Subcutaneous abdominal adipose tissue (tissue), 5 donors: Measurements from ENCODE around the gene DLG2.
"Not testable (repeated sequence)": the region's sequence is repeated elsewhere in the genome, so short reads cannot be mapped to it uniquely, and the experiment has no call there.

Experiments used
- H3K27ac ChIP-seq: one replicate; pipeline ENCODE4 v1.7.0; 2013; ENCODE audit warnings: low read depth, mild to moderate bottlenecking, inconsistent platforms, low read length, moderate library complexity
- H3K27me3 ChIP-seq, 5 donors: one replicate each; pipeline ENCODE4 v1.7.0; 2013; ENCODE audit warnings: low read length in 5 of 5, inconsistent platforms in 1 of 5; ENCODE audit not compliant: control insufficient read depth in 5 of 5, insufficient read depth in 4 of 5
- H3K36me3 ChIP-seq, 5 donors: one replicate each; pipeline ENCODE4 v1.7.0; 2013; ENCODE audit warnings: low read length in 5 of 5; ENCODE audit not compliant: control insufficient read depth in 5 of 5, insufficient read depth in 5 of 5
- H3K4me1 ChIP-seq, 5 donors: one replicate each; pipeline ENCODE4 v1.7.0; 2013; ENCODE audit warnings: low read length in 5 of 5, mild to moderate bottlenecking in 3 of 5, moderate library complexity in 1 of 5; ENCODE audit not compliant: control insufficient read depth in 5 of 5, insufficient read depth in 5 of 5
- H3K4me3 ChIP-seq, 5 donors: one replicate each; pipeline ENCODE4 v1.7.0; 2013; ENCODE audit warnings: low read length in 5 of 5, low read depth in 1 of 5
- H3K9ac ChIP-seq, 5 donors: one replicate each; pipeline ENCODE4 v1.7.0; 2013; ENCODE audit warnings: low read length in 5 of 5, mild to moderate bottlenecking in 4 of 5, moderate library complexity in 3 of 5
- H3K9me3 ChIP-seq, 5 donors: one replicate each; pipeline ENCODE4 v1.7.0; 2013; ENCODE audit warnings: low read length in 5 of 5; ENCODE audit not compliant: control insufficient read depth in 5 of 5
- donor health status: healthy.
- donor health status: healthy.
- donor health status: healthy.
- donor health status: healthy.
- donor health status: healthy.

The DLG2 gene

GRCh38 chr11:85385111-85385510 is 242.0 kb downstream of the DLG2 start:
- H3K27me3 ChIP-seq: no peaks in the 10 kb centered on the region
- H3K9me3 ChIP-seq: peaks cover 0 to 20% (median 5%) of the 10 kb centered on the region in 5 donors
- H3K36me3 ChIP-seq: no peaks in the 10 kb centered on the region
- no peak overlapping the region for H3K4me3 ChIP-seq
- H3K4me1 ChIP-seq: no peaks in the 10 kb centered on the region
- no peak overlapping the region for H3K27ac ChIP-seq
- no peak overlapping the region for H3K9ac ChIP-seq

- H3K27ac ChIP-seq: no peak overlapping the region
- H3K36me3 ChIP-seq: no peaks in the 10 kb centered on the region
- no peaks in the 10 kb centered on the region for H3K27me3 ChIP-seq
- H3K9me3 ChIP-seq: peaks cover 2 to 17% (median 5%) of the 10 kb centered on the region in 5 donors
- H3K4me1 ChIP-seq: no peaks in the 10 kb centered on the region
- no peak overlapping the region for H3K4me3 ChIP-seq
- H3K9ac ChIP-seq: no peak overlapping the region
Observed at GRCh38 chr11:85379066-85379465, 248.1 kb downstream of the DLG2 start.

- no peak overlapping the region for H3K27ac ChIP-seq
- no peak overlapping the region for H3K9ac ChIP-seq
- H3K4me3 ChIP-seq: no peak overlapping the region
- no peaks in the 10 kb centered on the region for H3K27me3 ChIP-seq
- H3K9me3 ChIP-seq: peaks cover 0 to 14% (median 3%) of the 10 kb centered on the region in 5 donors
- no peaks in the 10 kb centered on the region for H3K36me3 ChIP-seq
- no peaks in the 10 kb centered on the region for H3K4me1 ChIP-seq
Observed at GRCh38 chr11:85377901-85378300, 249.2 kb downstream of the DLG2 start.

GRCh38 chr11:85359859-85360258 is 267.3 kb downstream of the DLG2 start:
- Histone ChIP-seq H3K4me3 (no peak overlapping the region), H3K36me3 (peaks cover 0 to 4% (median 0%) of the 10 kb centered on the region in 5 donors), H3K27me3 (no peaks in the 10 kb centered on the region), H3K9me3 (no peaks in the 10 kb centered on the region), H3K9ac (no peak overlapping the region), H3K4me1 (no peaks in the 10 kb centered on the region), H3K27ac (no peak overlapping the region)

- peaks cover 0 to 4% (median 0%) of the 10 kb centered on the region in 5 donors for H3K36me3 ChIP-seq
- H3K4me3 ChIP-seq: no peak overlapping the region
- H3K4me1 ChIP-seq: no peaks in the 10 kb centered on the region
- H3K9me3 ChIP-seq: peaks cover 0 to 3% (median 0%) of the 10 kb centered on the region in 5 donors
- H3K27me3 ChIP-seq: no peaks in the 10 kb centered on the region
- no peak overlapping the region for H3K9ac ChIP-seq
- H3K27ac ChIP-seq: no peak overlapping the region
Observed at GRCh38 chr11:85355921-85356320, 271.2 kb downstream of the DLG2 start.

- not testable (repeated sequence) for H3K9me3 ChIP-seq, H3K4me1 ChIP-seq, H3K4me3 ChIP-seq, H3K36me3 ChIP-seq, H3K9ac ChIP-seq, H3K27me3 ChIP-seq, H3K27ac ChIP-seq
Observed at GRCh38 chr11:85349539-85349938, 277.6 kb downstream of the DLG2 start.

GRCh38 chr11:85348945-85349344 is 278.2 kb downstream of the DLG2 start:
- H3K4me1 ChIP-seq: no peaks in the 10 kb centered on the region
- H3K27me3 ChIP-seq: no peaks in the 10 kb centered on the region

GRCh38 chr11:85347291-85347690 is 279.9 kb downstream of the DLG2 start:
- Histone ChIP-seq H3K4me3 (no peak overlapping the region), H3K4me1 (no peaks in the 10 kb centered on the region), H3K9me3 (peaks cover 0 to 7% (median 0%) of the 10 kb centered on the region in 5 donors), H3K27me3 (no peaks in the 10 kb centered on the region), H3K9ac (no peak overlapping the region), H3K27ac (no peak overlapping the region), H3K36me3 (no peaks in the 10 kb centered on the region)

More at GRCh38 chr11:85348945-85349344, 278.2 kb downstream of the DLG2 start:
- Histone ChIP-seq H3K9me3 (peaks cover 0 to 7% (median 0%) of the 10 kb centered on the region in 5 donors), H3K27ac (no peak overlapping the region), H3K36me3 (no peaks in the 10 kb centered on the region), H3K4me3 (no peak overlapping the region), H3K9ac (no peak overlapping the region)

GRCh38 chr11:85346484-85346883 is 280.7 kb downstream of the DLG2 start:
- H3K4me1 ChIP-seq: no peaks in the 10 kb centered on the region
- H3K27ac ChIP-seq: no peak overlapping the region
- peaks cover 2 to 11% (median 3%) of the 10 kb centered on the region in 5 donors for H3K9me3 ChIP-seq
- no peak overlapping the region for H3K9ac ChIP-seq
- no peak overlapping the region for H3K4me3 ChIP-seq
- no peaks in the 10 kb centered on the region for H3K36me3 ChIP-seq
- no peaks in the 10 kb centered on the region for H3K27me3 ChIP-seq

- H3K27me3 ChIP-seq, H3K9ac ChIP-seq, H3K4me3 ChIP-seq, H3K36me3 ChIP-seq, H3K27ac ChIP-seq, H3K4me1 ChIP-seq: not testable (repeated sequence)
- H3K9me3 ChIP-seq: peaks cover 4 to 12% (median 8%) of the 10 kb centered on the region in 5 donors
Observed at GRCh38 chr11:85340846-85341245, 286.3 kb downstream of the DLG2 start.

- no peaks in the 10 kb centered on the region for H3K36me3 ChIP-seq
- H3K4me3 ChIP-seq: no peak overlapping the region
- peaks cover 0 to 5% (median 0%) of the 10 kb centered on the region in 5 donors for H3K9me3 ChIP-seq
Observed at GRCh38 chr11:85318573-85318972, 308.6 kb downstream of the DLG2 start.

More at GRCh38 chr11:85318573-85318972, 308.6 kb downstream of the DLG2 start:
- Histone ChIP-seq H3K9ac (no peak overlapping the region), H3K27me3 (no peaks in the 10 kb centered on the region), H3K27ac (no peak overlapping the region), H3K4me1 (no peaks in the 10 kb centered on the region)
